Colonic mucosa (tissue), 4 donors: ENCODE measurements around the gene IL36RN. TPM values are rescaled to one million over a fixed set of nuclear protein-coding genes. Genes with fewer than 3 reads are reported as not detected.

Experiments
- DNase-seq: peaks from one replicate; pipeline ENCODE4 v3.0.0-alpha.2; 2020
- H3K27ac ChIP-seq: fragments of 200-600 bp; one replicate; pipeline ENCODE4 v1.8.0; 2021
- H3K27me3 ChIP-seq: fragments of 200-600 bp; one replicate; pipeline ENCODE4 v1.8.0; 2021
- H3K36me3 ChIP-seq: fragments of 200-600 bp; one replicate; pipeline ENCODE4 v1.8.0; 2021
- H3K4me1 ChIP-seq: fragments of 200-600 bp; one replicate; pipeline ENCODE4 v1.8.0; 2021; ENCODE audit warnings: mild to moderate bottlenecking
- H3K4me3 ChIP-seq: fragments of 200-600 bp; one replicate; pipeline ENCODE4 v1.8.0; 2021
- H3K9ac ChIP-seq, 2 donors: one replicate each; pipeline ENCODE4 v1.7.0; 2013; ENCODE audit warnings: control low read depth in 2 of 2, low read depth in 2 of 2, low read length in 2 of 2
- H3K9me3 ChIP-seq: fragments of 200-600 bp; one replicate; pipeline ENCODE4 v1.8.0; 2021
- intact Hi-C: fragments of 100-400 bp; cut with DNase I; formaldehyde crosslinking; loops from one replicate; pipeline ENCODE4 v1.14.1; 2022
- total RNA-seq, 2 donors: library from RNA; stranded (reverse); fragmentation: NEBNext Ultra II Directional in 1 of 2; extraction: Animal tissue kit (Norgen Biotek cat#: 25700) in 1 of 2; gene quantifications; one replicate each; pipeline ENCODE4 v1.2.1, GENCODE V29; 2021
- TF ChIP-seq, protein P1 (sequence below): fragments of 200-600 bp; IDR thresholded peaks from one replicate; pipeline ENCODE4 v1.8.0; 2022; ENCODE audit warnings: antibody characterized with exemption, mild to moderate bottlenecking
- donor health status: healthy.
- donor health status: DM: no; HTN: no; CAD: no.
- donor health status: DM: no; HTN: no; CAD: no.

IL36RN gene
- total RNA-seq, 2 donors from 2014 or later, result not detected

DNA sequence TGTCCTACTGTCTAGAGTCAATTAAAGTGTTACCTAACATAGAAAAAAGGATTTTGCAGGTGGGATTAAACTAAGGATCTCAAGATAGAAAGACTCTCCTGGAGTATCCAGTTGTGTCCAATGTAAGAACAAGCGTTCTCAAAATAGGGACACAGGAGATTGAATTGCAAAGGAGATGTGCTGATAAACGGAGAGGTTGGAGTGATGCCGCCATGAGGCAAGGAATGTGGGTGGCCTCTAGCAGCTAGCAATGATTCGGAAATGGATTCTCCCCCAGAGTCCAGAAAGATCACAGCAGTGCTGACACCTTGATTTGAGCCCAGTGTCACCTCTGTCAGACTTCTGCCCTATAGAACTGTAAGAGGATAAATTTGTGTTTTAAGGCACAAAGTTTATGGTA lies 44.3 kb downstream of the IL36RN start:
- H3K9ac ChIP-seq, result no peak overlapping the region
- TF ChIP-seq, protein P1, sequence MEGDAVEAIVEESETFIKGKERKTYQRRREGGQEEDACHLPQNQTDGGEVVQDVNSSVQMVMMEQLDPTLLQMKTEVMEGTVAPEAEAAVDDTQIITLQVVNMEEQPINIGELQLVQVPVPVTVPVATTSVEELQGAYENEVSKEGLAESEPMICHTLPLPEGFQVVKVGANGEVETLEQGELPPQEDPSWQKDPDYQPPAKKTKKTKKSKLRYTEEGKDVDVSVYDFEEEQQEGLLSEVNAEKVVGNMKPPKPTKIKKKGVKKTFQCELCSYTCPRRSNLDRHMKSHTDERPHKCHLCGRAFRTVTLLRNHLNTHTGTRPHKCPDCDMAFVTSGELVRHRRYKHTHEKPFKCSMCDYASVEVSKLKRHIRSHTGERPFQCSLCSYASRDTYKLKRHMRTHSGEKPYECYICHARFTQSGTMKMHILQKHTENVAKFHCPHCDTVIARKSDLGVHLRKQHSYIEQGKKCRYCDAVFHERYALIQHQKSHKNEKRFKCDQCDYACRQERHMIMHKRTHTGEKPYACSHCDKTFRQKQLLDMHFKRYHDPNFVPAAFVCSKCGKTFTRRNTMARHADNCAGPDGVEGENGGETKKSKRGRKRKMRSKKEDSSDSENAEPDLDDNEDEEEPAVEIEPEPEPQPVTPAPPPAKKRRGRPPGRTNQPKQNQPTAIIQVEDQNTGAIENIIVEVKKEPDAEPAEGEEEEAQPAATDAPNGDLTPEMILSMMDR, result no peak
- intact Hi-C loops, result no loop called here
- no peaks in the 10 kb centered on the region for H3K36me3 ChIP-seq
- H3K27ac ChIP-seq, result no peak overlapping the region
- H3K9me3 ChIP-seq, result no peaks in the 10 kb centered on the region
- no peaks in the 10 kb centered on the region for H3K27me3 ChIP-seq
- no peaks in the 10 kb centered on the region for H3K4me1 ChIP-seq
- DNase-seq, result no peak
- no peak overlapping the region for H3K4me3 ChIP-seq

GRCh38 chr2:113104054-113104611 lies 45.1 kb downstream of the IL36RN start:
- Histone ChIP-seq H3K9ac (no peak overlapping the region), H3K27ac (no peak overlapping the region), H3K36me3 (no peaks in the 10 kb centered on the region), H3K9me3 (no peaks in the 10 kb centered on the region), H3K4me3 (no peak overlapping the region), H3K4me1 (no peaks in the 10 kb centered on the region), H3K27me3 (no peaks in the 10 kb centered on the region)
- DNase-seq, result no peak
- intact Hi-C loops, result no loop called here
- TF ChIP-seq, protein P1, result no peak

DNA sequence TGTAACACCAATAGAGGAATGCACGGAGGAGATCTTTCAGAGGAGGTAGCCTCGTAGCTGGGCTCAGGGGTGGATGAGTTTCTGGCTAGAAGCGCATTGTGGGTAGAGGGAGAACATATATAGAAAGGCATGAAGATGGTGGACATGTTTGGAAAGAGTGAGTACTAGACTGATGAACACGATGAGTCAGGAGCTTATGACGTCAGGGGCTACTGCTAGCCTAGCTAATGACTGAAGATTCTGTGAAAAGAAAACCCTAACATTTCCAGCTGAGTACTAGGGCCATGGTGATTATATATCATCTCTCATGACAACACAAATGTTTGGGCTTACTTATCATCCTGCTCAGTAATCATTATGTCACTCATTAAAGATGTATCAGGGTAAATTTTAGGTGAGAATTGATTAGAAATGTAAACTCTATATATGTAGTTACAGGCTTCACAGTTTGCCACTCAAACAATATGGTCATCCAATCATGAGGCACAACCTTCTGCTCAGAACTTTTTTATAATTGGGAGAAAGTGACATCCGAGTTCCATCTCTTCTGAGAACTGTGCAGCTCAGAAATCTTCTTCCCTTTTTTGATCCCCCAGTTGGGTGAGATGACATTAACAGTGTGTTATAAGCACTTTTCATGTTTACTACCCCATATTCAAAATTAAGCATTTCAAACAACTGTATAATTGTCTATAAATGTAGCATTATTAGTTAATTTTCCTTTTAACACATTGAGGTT lies 46.2 kb downstream of the IL36RN start:
- Histone ChIP-seq H3K9ac (no peak overlapping the region), H3K27ac (no peak overlapping the region), H3K9me3 (no peaks in the 10 kb centered on the region), H3K4me3 (no peak overlapping the region), H3K4me1 (no peaks in the 10 kb centered on the region), H3K36me3 (no peaks in the 10 kb centered on the region), H3K27me3 (no peaks in the 10 kb centered on the region)
- TF ChIP-seq, protein P1, result no peak
- intact Hi-C loops, result no loop called here
- DNase-seq, result no peak

DNA sequence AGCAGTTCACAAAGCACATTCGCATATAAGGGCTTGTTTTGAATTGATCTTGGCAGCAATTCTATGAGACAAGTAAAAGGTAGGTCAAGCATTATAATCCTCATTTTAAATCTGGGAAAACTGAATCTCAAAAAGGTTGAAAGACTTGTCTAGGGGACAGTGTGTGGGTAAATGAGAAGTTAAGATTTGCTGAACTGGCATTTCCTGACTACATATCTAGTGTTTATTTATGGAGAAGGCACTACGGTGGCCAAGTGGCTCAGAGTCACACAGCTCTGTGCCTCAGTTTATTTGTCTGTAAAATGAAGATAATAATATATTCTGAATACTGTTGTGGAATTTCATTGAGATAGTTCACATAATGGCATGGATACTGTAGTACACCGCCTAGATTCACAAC lies 52.1 kb downstream of the IL36RN start:
- H3K36me3 ChIP-seq, result no peaks in the 10 kb centered on the region
- no peaks in the 10 kb centered on the region for H3K9me3 ChIP-seq
- TF ChIP-seq, protein P1, result no peak
- H3K27ac ChIP-seq, result no peak overlapping the region
- intact Hi-C loops, result no loop called here
- H3K4me3 ChIP-seq, result no peak overlapping the region
- no peak for DNase-seq
- H3K9ac ChIP-seq, result no peak overlapping the region
- no peaks in the 10 kb centered on the region for H3K4me1 ChIP-seq
- no peaks in the 10 kb centered on the region for H3K27me3 ChIP-seq

DNA sequence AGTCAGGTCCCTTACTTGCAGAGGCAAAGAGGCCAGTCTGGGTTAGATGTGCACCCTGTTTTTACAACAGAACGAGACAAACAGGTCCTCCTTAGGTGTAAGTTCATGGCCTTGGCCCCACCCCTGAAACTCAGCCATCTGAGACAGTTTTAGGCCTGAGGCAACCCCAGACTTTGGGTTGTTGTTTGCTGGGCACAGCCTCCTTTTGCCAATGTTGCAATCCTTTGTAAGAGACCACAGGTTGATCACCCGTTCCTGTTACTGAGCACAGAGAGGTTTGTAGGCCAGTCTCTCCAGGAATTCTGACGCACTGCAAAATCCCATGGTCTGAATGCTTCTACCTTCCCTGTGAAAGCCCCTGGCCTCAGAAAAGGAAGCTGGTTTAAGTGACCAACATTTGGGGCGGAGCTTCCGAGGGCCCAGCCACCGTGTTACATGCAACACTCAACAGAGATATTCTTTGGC lies 52.9 kb downstream of the IL36RN start:
- no peak for DNase-seq
- intact Hi-C loops, result no loop called here
- no peaks in the 10 kb centered on the region for H3K4me1 ChIP-seq
- no peaks in the 10 kb centered on the region for H3K36me3 ChIP-seq
- no peaks in the 10 kb centered on the region for H3K27me3 ChIP-seq
- no peak overlapping the region for H3K9ac ChIP-seq
- H3K27ac ChIP-seq, result no peak overlapping the region
- no peak overlapping the region for H3K4me3 ChIP-seq
- TF ChIP-seq, protein P1, result no peak
- H3K9me3 ChIP-seq, result no peaks in the 10 kb centered on the region
